Stimulated activated naive CD8-positive, alpha-beta T cell treated with anti-CD3 and anti-CD28 coated beads, Interleukin-15, Interleukin-2, amounts not matched to agents 100 ng/mL and 50 ng/mL, for 24 hours (primary cell): ENCODE measurements around the gene EHBP1L1.
"Not testable (repeated sequence)": the region's sequence is repeated elsewhere in the genome, so short reads cannot be mapped to it uniquely, and the experiment has no call there.

Experiments used
- H3K27ac Mint-ChIP-seq: one replicate; pipeline ENCODE4 v1.8.0; 2021; ENCODE audit warnings: mild to moderate bottlenecking, mixed read lengths
- H3K27me3 Mint-ChIP-seq: one replicate; pipeline ENCODE4 v1.8.0; 2021; ENCODE audit warnings: mixed read lengths
- H3K36me3 Mint-ChIP-seq: one replicate; pipeline ENCODE4 v1.8.0; 2021; ENCODE audit warnings: low read depth, mixed read lengths
- H3K4me1 Mint-ChIP-seq: one replicate; pipeline ENCODE4 v1.8.0; 2021; ENCODE audit warnings: low read depth, mixed read lengths
- H3K4me3 Mint-ChIP-seq: one replicate; pipeline ENCODE4 v1.8.0; 2021; ENCODE audit warnings: mild to moderate bottlenecking, mixed read lengths
- H3K9me3 Mint-ChIP-seq: one replicate; pipeline ENCODE4 v1.8.0; 2021; ENCODE audit warnings: mixed read lengths

Gene EHBP1L1

DNA sequence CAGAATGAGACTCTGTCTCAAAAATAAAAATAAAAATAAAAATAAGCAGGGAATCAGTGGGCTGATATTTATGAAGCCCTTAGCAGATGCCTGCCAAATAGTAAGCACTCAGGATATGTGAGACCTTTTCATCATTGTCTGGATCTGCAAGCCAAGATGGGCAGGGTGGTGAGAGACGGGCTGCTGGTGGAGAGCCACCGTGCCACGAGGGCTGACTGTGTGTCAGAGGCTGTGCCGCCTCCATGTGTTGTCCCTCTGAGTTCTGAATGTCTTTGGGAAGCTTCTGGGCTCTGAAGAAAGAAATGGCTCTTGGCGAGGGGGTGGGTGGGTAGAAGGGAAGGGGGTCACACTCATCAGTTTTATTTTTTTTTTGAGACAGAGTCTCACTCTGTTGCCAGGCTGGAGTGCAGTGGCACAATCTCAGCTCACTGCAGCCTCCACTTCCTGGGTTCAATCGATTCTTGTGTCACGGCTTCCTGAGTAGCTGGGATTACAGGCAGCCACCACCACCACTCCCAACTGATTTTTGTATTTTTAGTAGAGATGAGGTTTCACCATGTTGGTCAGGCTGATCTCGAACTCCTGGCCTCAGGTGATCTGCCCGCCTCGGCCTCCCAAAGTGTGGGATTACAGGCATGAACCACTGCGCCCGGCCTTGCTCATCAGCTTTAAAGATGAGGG is 10.8 kb upstream of the EHBP1L1 start:
- Mint-ChIP-seq H3K4me1 (peaks cover 62% of the 10 kb centered on the region), H3K4me3 (peak overlapping the region; percentile 56), H3K27ac (peak overlapping the region; percentile 90)
- H3K36me3 Mint-ChIP-seq, H3K9me3 Mint-ChIP-seq, H3K27me3 Mint-ChIP-seq: not testable (repeated sequence)

DNA sequence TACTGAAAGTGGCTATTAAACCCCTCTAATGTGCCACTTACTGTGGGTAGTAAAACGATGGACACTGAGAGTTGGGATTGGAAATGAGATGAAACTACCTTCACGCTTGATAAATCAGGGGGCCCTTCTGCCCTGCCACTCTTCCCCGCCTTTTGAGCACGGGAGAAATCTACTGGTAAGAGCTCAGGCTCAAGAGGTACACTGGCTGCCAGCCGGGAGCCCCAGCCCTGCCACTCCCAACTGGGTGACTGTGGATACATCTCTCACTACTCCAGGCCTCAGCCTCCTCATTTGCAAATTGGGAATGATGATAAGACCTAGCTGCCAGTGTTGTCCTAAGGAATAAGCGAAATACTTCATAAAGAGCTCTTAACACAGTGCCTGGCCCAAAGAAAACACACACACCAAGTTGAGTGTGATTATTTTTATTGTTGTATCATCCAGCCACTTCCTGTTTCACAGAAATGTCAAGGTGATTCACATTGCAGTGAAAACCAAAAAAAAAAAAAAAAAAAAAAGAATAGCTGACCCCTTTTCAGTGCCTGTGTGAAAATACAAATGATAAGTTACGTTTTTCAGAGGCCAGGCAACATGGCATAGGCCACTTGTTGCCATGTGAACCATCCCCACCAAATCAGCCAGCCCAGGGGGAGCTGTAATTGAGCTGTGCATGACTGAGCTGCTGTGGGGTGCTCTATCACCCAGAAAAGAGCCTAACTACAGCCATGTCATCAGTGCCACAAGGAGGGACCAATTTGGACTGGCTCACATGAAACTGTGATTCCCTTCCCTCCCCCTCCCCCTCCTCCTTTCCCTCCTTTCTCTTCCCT is 10.0 kb upstream of the EHBP1L1 start:
- no peaks in the 10 kb centered on the region for H3K9me3 Mint-ChIP-seq
- no peaks in the 10 kb centered on the region for H3K27me3 Mint-ChIP-seq
- peak overlapping the region; percentile 56 for H3K4me3 Mint-ChIP-seq
- peaks cover 56% of the 10 kb centered on the region for H3K4me1 Mint-ChIP-seq
- peak overlapping the region; percentile 90 for H3K27ac Mint-ChIP-seq
- peaks cover 9% of the 10 kb centered on the region for H3K36me3 Mint-ChIP-seq

DNA sequence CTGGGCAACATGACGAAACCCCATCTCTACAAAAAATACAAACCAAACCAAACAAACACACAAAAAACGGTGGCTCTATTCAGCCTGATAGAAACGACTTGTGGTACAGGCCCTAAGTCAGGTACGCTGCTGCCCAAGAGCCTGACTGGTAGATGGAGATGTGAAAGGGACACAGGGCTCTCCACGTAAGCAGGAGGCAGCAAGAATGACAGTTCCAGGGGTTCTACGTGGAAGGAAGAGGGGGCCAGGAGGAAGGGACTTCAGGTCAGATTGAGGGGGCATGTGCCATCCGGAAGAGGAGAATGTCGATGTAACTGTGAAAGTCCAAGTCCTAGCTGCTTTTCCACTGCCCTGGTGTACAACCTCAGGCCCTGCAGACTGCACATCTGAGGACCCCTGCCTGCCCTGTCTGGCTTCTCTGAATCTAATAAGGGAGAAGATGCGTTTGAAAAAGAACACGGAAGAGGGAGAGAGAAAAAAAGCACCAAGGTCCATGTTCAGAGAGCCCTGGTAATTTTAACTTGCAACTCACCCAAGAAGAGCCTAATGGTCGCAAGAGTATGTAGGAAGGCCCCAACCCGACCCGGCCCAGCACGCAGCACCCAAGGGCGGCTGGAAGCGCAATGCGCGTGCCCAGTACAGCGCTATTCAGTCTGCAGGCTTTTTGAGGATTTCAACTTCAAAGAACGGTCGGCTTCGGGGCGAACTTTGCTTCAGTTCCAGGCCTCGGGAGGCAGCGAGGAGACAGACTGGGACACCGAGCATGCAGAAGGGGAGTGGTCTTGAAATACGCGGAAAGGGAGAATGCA is 6.5 kb upstream of the EHBP1L1 start:
- Mint-ChIP-seq H3K4me1 (peaks cover 70% of the 10 kb centered on the region), H3K4me3 (peak overlapping the region; percentile 92), H3K9me3 (no peaks in the 10 kb centered on the region), H3K27ac (peak overlapping the region; percentile 96), H3K36me3 (peaks cover 22% of the 10 kb centered on the region), H3K27me3 (no peaks in the 10 kb centered on the region)

DNA sequence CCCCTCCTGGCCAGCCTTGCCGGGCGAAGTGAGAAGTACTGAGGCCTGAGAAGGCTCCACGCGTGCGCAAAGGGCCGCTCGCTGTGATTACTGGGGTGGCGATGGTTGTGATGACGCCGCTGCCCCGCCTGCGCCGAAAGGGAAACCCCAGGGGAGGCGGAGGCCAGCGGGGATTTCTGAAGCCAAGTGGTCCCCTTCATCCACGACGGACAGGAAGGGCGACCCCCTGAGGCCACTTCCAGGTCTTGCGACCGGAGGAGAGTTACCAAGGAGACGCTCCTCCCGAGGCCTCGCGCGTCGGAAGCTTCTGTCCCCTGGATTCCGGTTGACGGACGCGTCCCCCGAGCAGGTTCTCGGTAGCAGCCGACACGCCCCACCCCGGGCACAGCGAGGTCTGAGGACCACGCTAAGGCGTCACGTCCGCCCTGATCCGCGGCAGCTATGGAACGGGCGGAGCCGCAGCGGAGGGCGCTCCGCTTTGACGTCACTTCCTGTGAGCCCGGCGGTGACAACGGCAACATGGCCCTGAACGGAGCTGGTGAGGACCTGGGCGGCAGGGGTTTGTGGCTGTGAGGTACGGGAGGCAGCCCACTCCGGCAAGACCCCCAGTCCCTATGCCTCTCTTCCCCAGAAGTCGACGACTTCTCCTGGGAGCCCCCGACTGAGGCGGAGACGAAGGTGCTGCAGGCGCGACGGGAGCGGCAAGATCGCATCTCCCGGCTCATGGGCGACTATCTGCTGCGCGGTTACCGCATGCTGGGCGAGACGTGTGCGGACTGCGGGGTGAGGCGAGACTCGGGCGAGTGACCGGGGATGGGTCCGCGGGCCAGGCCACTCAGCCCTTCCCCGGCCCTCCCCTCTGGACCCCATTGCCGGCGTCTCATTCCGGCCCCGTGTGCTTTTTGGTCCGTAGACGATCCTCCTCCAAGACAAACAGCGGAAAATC is 5.6 kb upstream of the EHBP1L1 start, which contains the start of gene ZNRD2:
TSS of gene ZNRD2 (plus strand) at position 505 of the 946 bp plus-strand sequence. CDS start at position 520, 15 bp downstream.
- H3K36me3 Mint-ChIP-seq: peaks cover 22% of the 10 kb centered on the region
- peaks cover 72% of the 10 kb centered on the region for H3K4me1 Mint-ChIP-seq
- H3K27ac Mint-ChIP-seq: peak within 1 kb of the TSS; percentile 96
- no peaks in the 10 kb centered on the region for H3K9me3 Mint-ChIP-seq
- peak within 1 kb of the TSS; percentile 92 for H3K4me3 Mint-ChIP-seq
- no peaks in the 10 kb centered on the region for H3K27me3 Mint-ChIP-seq

- no peaks in the 10 kb centered on the region for H3K27me3 Mint-ChIP-seq
- no peaks in the 10 kb centered on the region for H3K9me3 Mint-ChIP-seq
- peak overlapping the region; percentile 94 for H3K27ac Mint-ChIP-seq
- peaks cover 64% of the 10 kb centered on the region for H3K4me1 Mint-ChIP-seq
- peak overlapping the region; percentile 92 for H3K4me3 Mint-ChIP-seq
- peaks cover 22% of the 10 kb centered on the region for H3K36me3 Mint-ChIP-seq
Measured at GRCh38 chr11:65571420-65571819, 4.4 kb upstream of the EHBP1L1 start.

GRCh38 chr11:65571940-65572339 is 3.9 kb upstream of the EHBP1L1 start:
- Mint-ChIP-seq H3K4me3 (peak overlapping the region; percentile 92), H3K27me3 (no peaks in the 10 kb centered on the region), H3K4me1 (peaks cover 64% of the 10 kb centered on the region), H3K27ac (peak overlapping the region; percentile 94), H3K36me3 (peaks cover 22% of the 10 kb centered on the region), H3K9me3 (no peaks in the 10 kb centered on the region)

DNA sequence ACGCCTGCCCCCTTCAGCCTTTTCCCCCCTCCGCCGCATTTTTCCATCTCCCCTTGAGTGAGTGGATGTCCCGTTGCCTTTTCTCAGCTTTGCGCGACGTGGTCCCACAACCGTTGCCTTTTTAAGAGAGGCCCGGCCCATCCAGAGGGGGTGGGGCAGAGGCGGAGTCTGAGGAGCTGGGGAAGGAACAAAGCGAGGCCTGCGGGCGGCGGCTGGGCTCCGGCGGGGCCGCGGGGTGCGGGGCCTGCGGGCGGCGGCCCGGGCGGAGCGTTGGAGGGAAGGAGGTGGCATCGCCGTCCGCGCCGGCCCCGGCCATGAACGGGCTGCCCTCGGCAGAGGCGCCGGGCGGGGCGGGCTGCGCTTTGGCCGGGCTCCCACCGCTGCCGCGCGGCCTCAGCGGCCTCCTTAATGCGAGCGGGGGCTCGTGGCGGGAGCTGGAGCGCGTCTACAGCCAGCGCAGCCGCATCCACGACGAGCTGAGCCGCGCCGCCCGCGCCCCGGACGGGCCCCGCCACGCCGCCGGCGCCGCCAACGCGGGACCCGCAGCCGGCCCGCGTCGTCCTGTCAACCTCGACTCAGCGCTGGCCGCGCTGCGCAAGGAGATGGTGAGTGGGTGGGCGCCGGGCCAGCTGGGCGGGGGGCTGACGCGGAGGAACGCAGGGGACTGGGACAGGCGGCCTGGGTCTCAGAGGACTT is 3.3 kb upstream of the EHBP1L1 start, which contains the start of gene FAM89B:
TSS of gene FAM89B (plus strand) at position 183 of the 696 bp plus-strand sequence. CDS start at position 315, 132 bp downstream.
- H3K36me3 Mint-ChIP-seq: peaks cover 22% of the 10 kb centered on the region
- peak within 1 kb of the TSS; percentile 94 for H3K27ac Mint-ChIP-seq
- H3K4me1 Mint-ChIP-seq: peaks cover 62% of the 10 kb centered on the region
- no peaks in the 10 kb centered on the region for H3K9me3 Mint-ChIP-seq
- H3K27me3 Mint-ChIP-seq: no peaks in the 10 kb centered on the region
- peak within 1 kb of the TSS; percentile 92 for H3K4me3 Mint-ChIP-seq

GRCh38 chr11:65573391-65574079 is 2.3 kb upstream of the EHBP1L1 start:
- Mint-ChIP-seq H3K36me3 (peaks cover 21% of the 10 kb centered on the region), H3K9me3 (no peaks in the 10 kb centered on the region), H3K4me3 (peak overlapping the region; percentile 82), H3K27me3 (no peaks in the 10 kb centered on the region), H3K27ac (peak overlapping the region; percentile 71), H3K4me1 (peaks cover 64% of the 10 kb centered on the region)

GRCh38 chr11:65574109-65574810 is 1.6 kb upstream of the EHBP1L1 start:
- Mint-ChIP-seq H3K4me1 (peaks cover 60% of the 10 kb centered on the region), H3K36me3 (peaks cover 23% of the 10 kb centered on the region), H3K27ac (peak overlapping the region; percentile 91), H3K27me3 (no peaks in the 10 kb centered on the region), H3K9me3 (no peaks in the 10 kb centered on the region), H3K4me3 (peak overlapping the region; percentile 85)

- Mint-ChIP-seq H3K4me3 (peak overlapping the region; percentile 85), H3K9me3 (no peaks in the 10 kb centered on the region), H3K27ac (peak overlapping the region; percentile 91), H3K4me1 (peaks cover 60% of the 10 kb centered on the region), H3K27me3 (no peaks in the 10 kb centered on the region), H3K36me3 (peaks cover 30% of the 10 kb centered on the region)
Measured at GRCh38 chr11:65574811-65575567, 864 bp upstream of the EHBP1L1 start.

DNA sequence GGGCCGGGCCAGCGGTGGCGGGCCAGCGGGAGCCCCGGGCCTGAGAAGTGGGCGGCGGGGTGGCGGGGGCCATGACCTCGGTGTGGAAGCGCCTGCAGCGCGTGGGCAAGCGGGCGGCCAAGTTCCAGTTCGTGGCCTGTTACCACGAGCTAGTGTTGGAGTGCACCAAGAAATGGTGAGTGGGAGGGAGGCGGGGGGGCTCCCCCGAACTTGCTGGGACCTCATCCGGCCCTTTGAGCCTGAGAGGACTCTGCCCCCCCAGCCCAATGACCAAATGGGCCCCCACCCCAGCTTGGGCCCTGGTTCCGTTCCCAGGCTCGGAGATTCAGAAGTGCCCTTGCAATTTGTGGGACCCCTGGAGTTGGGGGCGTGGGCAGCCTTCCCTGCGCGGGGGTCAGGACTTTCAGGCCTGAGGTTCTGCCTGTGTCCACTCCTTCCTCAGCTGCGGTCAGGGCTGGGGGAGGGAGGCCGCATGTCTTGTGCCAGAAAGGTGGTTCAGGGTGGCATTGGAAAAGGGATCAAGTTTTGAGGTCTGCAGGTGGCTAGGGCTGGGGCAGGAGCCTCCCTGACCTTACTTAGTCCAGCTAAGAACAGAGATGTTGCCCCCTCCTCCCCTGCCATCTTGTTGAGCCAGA is 496 bp downstream of the EHBP1L1 start:
- peaks cover 33% of the 10 kb centered on the region for H3K36me3 Mint-ChIP-seq
- peaks cover 53% of the 10 kb centered on the region for H3K4me1 Mint-ChIP-seq
- H3K9me3 Mint-ChIP-seq: no peaks in the 10 kb centered on the region
- H3K27ac Mint-ChIP-seq: peak overlapping the region; percentile 84
- H3K27me3 Mint-ChIP-seq: no peaks in the 10 kb centered on the region
- peak overlapping the region; percentile 90 for H3K4me3 Mint-ChIP-seq
